ENCODE results near the gene PKP4.

- no peak for TF ChIP-seq CTCF (IDR thresholded peaks at IDR 0.05)
- TF ChIP-seq POLR2A (IDR thresholded peaks at IDR 0.05), result no peak
Observed at GRCh38 chr2:158599609-158600008, 142.9 kb downstream of the PKP4 start.
